SJCRH30 (cell line): ENCODE measurements around the gene ZBTB40. TPM values are rescaled to one million over a fixed set of nuclear protein-coding genes. Genes with fewer than 3 reads are reported as not detected.
A peak's percentile ranks its signal among the peaks of the same experiment; 100 is the strongest.

Source experiments
- DNase-seq, 2 experiments: peaks; one replicate each; pipeline ENCODE4 v3.0.0-alpha.2; 2015 to 2020
- H3K27ac ChIP-seq: fragments of 250-450 bp; sonication (Bioruptor Pico); 2 replicates; pipeline ENCODE4 v1.5.1; 2020; ENCODE audit warnings: mild to moderate bottlenecking, moderate library complexity
- H3K27me3 ChIP-seq: fragments of 250-450 bp; sonication (Bioruptor Pico); 2 replicates; pipeline ENCODE4 v1.5.1; 2020; ENCODE audit warnings: mild to moderate bottlenecking, moderate library complexity
- H3K36me3 ChIP-seq: fragments of 250-450 bp; sonication (Bioruptor Pico); 2 replicates; pipeline ENCODE4 v1.5.1; 2020; ENCODE audit warnings: mild to moderate bottlenecking, moderate library complexity
- H3K4me1 ChIP-seq: fragments of 250-450 bp; sonication (Bioruptor Pico); 2 replicates; pipeline ENCODE4 v1.5.1; 2020; ENCODE audit warnings: mild to moderate bottlenecking, moderate library complexity
- H3K4me3 ChIP-seq: fragments of 250-450 bp; sonication (Bioruptor Pico); 2 replicates; pipeline ENCODE4 v1.5.1; 2020; ENCODE audit warnings: mild to moderate bottlenecking, moderate library complexity
- H3K9me3 ChIP-seq: fragments of 250-450 bp; sonication (Bioruptor Pico); replicated peaks from 2 replicates; pipeline ENCODE4 v1.5.1; 2020; ENCODE audit warnings: mild to moderate bottlenecking, moderate library complexity
- total RNA-seq: library from RNA; depleted of rRNA; stranded (reverse); fragments of >200 nt; shearing (Covaris generic); gene quantifications from 2 replicates; pipeline ENCODE4 v1.2.3, GENCODE V29; 2014

Gene ZBTB40
- total RNA-seq, 1 experiment from 2014 or later: 20.6 TPM

- Histone ChIP-seq H3K9me3 (no peaks in the 10 kb centered on the region), H3K4me1 (peaks cover 15% of the 10 kb centered on the region), H3K27ac (peak overlapping the region; percentile 15; the same call in 1 of the 2 replicates), H3K27me3 (no peaks in the 10 kb centered on the region), H3K4me3 (no peak overlapping the region), H3K36me3 (no peaks in the 10 kb centered on the region)
- peak; percentile 78 to 86 for DNase-seq
Observed at GRCh38 chr1:22471078-22471477, 19.4 kb downstream of the ZBTB40 start.

- Histone ChIP-seq H3K4me1 (peaks cover 15% of the 10 kb centered on the region), H3K36me3 (no peaks in the 10 kb centered on the region), H3K4me3 (no peak overlapping the region), H3K9me3 (no peaks in the 10 kb centered on the region), H3K27me3 (no peaks in the 10 kb centered on the region), H3K27ac (peak overlapping the region; percentile 15; the same call in 1 of the 2 replicates)
- peak; percentile 84 to 87 for DNase-seq
Observed at GRCh38 chr1:22471610-22472009, 20.0 kb downstream of the ZBTB40 start.

GRCh38 chr1:22472596-22472995, 20.9 kb downstream of the ZBTB40 start:
- Histone ChIP-seq H3K36me3 (no peaks in the 10 kb centered on the region), H3K27ac (no peak overlapping the region), H3K4me1 (peaks cover 15% of the 10 kb centered on the region), H3K4me3 (no peak overlapping the region), H3K9me3 (no peaks in the 10 kb centered on the region), H3K27me3 (no peaks in the 10 kb centered on the region)
- no peak for DNase-seq

- H3K36me3 ChIP-seq: no peaks in the 10 kb centered on the region
- H3K9me3 ChIP-seq: no peaks in the 10 kb centered on the region
- H3K4me3 ChIP-seq: no peak overlapping the region
- DNase-seq: no peak
- no peak overlapping the region for H3K27ac ChIP-seq
- no peaks in the 10 kb centered on the region for H3K27me3 ChIP-seq
- peaks cover 15% of the 10 kb centered on the region for H3K4me1 ChIP-seq
Observed at GRCh38 chr1:22473952-22474351, 22.3 kb downstream of the ZBTB40 start.

- no peak for DNase-seq
- peaks cover 3% of the 10 kb centered on the region; the same call in 1 of the 2 replicates for H3K4me1 ChIP-seq
- H3K9me3 ChIP-seq: no peaks in the 10 kb centered on the region
- no peaks in the 10 kb centered on the region for H3K36me3 ChIP-seq
- H3K27me3 ChIP-seq: no peaks in the 10 kb centered on the region
- no peak overlapping the region for H3K27ac ChIP-seq
- no peak overlapping the region for H3K4me3 ChIP-seq
Observed at GRCh38 chr1:22476566-22476965, 24.9 kb downstream of the ZBTB40 start.

- H3K36me3 ChIP-seq: no peaks in the 10 kb centered on the region; the same call in 1 of the 2 replicates
- no peak overlapping the region for H3K4me3 ChIP-seq
- H3K27ac ChIP-seq: no peak overlapping the region
- H3K27me3 ChIP-seq: no peaks in the 10 kb centered on the region
- no peaks in the 10 kb centered on the region for H3K4me1 ChIP-seq
- DNase-seq: no peak
- H3K9me3 ChIP-seq: no peaks in the 10 kb centered on the region
Observed at GRCh38 chr1:22483121-22483520, 31.5 kb downstream of the ZBTB40 start.

- no peak for DNase-seq
- Histone ChIP-seq H3K4me3 (no peak overlapping the region), H3K27me3 (no peaks in the 10 kb centered on the region), H3K36me3 (no peaks in the 10 kb centered on the region; the same call in 1 of the 2 replicates), H3K9me3 (no peaks in the 10 kb centered on the region), H3K27ac (no peak overlapping the region), H3K4me1 (no peaks in the 10 kb centered on the region)
Observed at GRCh38 chr1:22484706-22485345, 33.2 kb downstream of the ZBTB40 start.

GRCh38 chr1:22485431-22485830, 33.8 kb downstream of the ZBTB40 start:
- Histone ChIP-seq H3K4me3 (no peak overlapping the region), H3K4me1 (no peaks in the 10 kb centered on the region), H3K27me3 (no peaks in the 10 kb centered on the region), H3K27ac (no peak overlapping the region), H3K36me3 (no peaks in the 10 kb centered on the region; the same call in 1 of the 2 replicates), H3K9me3 (no peaks in the 10 kb centered on the region)
- no peak for DNase-seq

- DNase-seq: no peak
- Histone ChIP-seq H3K27me3 (no peaks in the 10 kb centered on the region), H3K27ac (no peak overlapping the region), H3K4me3 (no peak overlapping the region), H3K36me3 (peaks cover 3% of the 10 kb centered on the region; the same call in 1 of the 2 replicates), H3K4me1 (no peaks in the 10 kb centered on the region), H3K9me3 (no peaks in the 10 kb centered on the region)
Observed at GRCh38 chr1:22487781-22488180, 36.1 kb downstream of the ZBTB40 start.

GRCh38 chr1:22488319-22488718, 36.7 kb downstream of the ZBTB40 start:
- Histone ChIP-seq H3K4me1 (no peaks in the 10 kb centered on the region), H3K4me3 (no peak overlapping the region), H3K36me3 (peaks cover 3% of the 10 kb centered on the region; the same call in 1 of the 2 replicates), H3K27ac (no peak overlapping the region), H3K9me3 (no peaks in the 10 kb centered on the region), H3K27me3 (no peaks in the 10 kb centered on the region)
- DNase-seq: no peak

- Histone ChIP-seq H3K4me1 (no peaks in the 10 kb centered on the region), H3K36me3 (peaks cover 4% of the 10 kb centered on the region; the same call in 1 of the 2 replicates), H3K27ac (no peak overlapping the region), H3K4me3 (no peak overlapping the region), H3K27me3 (no peaks in the 10 kb centered on the region), H3K9me3 (no peaks in the 10 kb centered on the region)
- DNase-seq: no peak
Observed at GRCh38 chr1:22489278-22489677, 37.6 kb downstream of the ZBTB40 start.

GRCh38 chr1:22489823-22490222, 38.2 kb downstream of the ZBTB40 start:
- H3K4me1 ChIP-seq: no peaks in the 10 kb centered on the region
- peaks cover 4% of the 10 kb centered on the region; the same call in 1 of the 2 replicates for H3K36me3 ChIP-seq
- H3K4me3 ChIP-seq: no peak overlapping the region
- DNase-seq: peak in 1 of 2 experiments; percentile 36
- no peaks in the 10 kb centered on the region for H3K27me3 ChIP-seq
- no peaks in the 10 kb centered on the region for H3K9me3 ChIP-seq
- H3K27ac ChIP-seq: no peak overlapping the region

GRCh38 chr1:22490309-22490708, 38.7 kb downstream of the ZBTB40 start:
- Histone ChIP-seq H3K9me3 (no peaks in the 10 kb centered on the region), H3K27ac (no peak overlapping the region), H3K27me3 (no peaks in the 10 kb centered on the region), H3K4me3 (no peak overlapping the region), H3K36me3 (peaks cover 4% of the 10 kb centered on the region; the same call in 1 of the 2 replicates), H3K4me1 (no peaks in the 10 kb centered on the region)
- no peak for DNase-seq

- H3K4me3 ChIP-seq: no peak overlapping the region
- H3K4me1 ChIP-seq: no peaks in the 10 kb centered on the region
- DNase-seq: no peak
- no peaks in the 10 kb centered on the region for H3K9me3 ChIP-seq
- H3K27me3 ChIP-seq: no peaks in the 10 kb centered on the region
- H3K36me3 ChIP-seq: peaks cover 4% of the 10 kb centered on the region; the same call in 1 of the 2 replicates
- H3K27ac ChIP-seq: no peak overlapping the region
Observed at GRCh38 chr1:22491995-22492715, 40.5 kb downstream of the ZBTB40 start.

GRCh38 chr1:22494144-22494543, 42.5 kb downstream of the ZBTB40 start:
- H3K27ac ChIP-seq: no peak overlapping the region
- H3K4me3 ChIP-seq: no peak overlapping the region
- DNase-seq: no peak
- H3K36me3 ChIP-seq: peaks cover 4% of the 10 kb centered on the region; the same call in 1 of the 2 replicates
- no peaks in the 10 kb centered on the region for H3K9me3 ChIP-seq
- H3K27me3 ChIP-seq: no peaks in the 10 kb centered on the region
- H3K4me1 ChIP-seq: peaks cover 4% of the 10 kb centered on the region; the same call in 1 of the 2 replicates
